Activated T-cell treated with anti-CD3 and anti-CD28 coated beads, Interleukin-2, amount 50 U/mL, for 1 hour (primary cell): ENCODE measurements around the gene UBAP2.
"Not testable (repeated sequence)": the region's sequence is repeated elsewhere in the genome, so short reads cannot be mapped to it uniquely, and the experiment has no call there.

Experiments used
- DNase-seq: peaks from one replicate; pipeline ENCODE4 v3.0.0-alpha.2; 2020

UBAP2 gene

DNA sequence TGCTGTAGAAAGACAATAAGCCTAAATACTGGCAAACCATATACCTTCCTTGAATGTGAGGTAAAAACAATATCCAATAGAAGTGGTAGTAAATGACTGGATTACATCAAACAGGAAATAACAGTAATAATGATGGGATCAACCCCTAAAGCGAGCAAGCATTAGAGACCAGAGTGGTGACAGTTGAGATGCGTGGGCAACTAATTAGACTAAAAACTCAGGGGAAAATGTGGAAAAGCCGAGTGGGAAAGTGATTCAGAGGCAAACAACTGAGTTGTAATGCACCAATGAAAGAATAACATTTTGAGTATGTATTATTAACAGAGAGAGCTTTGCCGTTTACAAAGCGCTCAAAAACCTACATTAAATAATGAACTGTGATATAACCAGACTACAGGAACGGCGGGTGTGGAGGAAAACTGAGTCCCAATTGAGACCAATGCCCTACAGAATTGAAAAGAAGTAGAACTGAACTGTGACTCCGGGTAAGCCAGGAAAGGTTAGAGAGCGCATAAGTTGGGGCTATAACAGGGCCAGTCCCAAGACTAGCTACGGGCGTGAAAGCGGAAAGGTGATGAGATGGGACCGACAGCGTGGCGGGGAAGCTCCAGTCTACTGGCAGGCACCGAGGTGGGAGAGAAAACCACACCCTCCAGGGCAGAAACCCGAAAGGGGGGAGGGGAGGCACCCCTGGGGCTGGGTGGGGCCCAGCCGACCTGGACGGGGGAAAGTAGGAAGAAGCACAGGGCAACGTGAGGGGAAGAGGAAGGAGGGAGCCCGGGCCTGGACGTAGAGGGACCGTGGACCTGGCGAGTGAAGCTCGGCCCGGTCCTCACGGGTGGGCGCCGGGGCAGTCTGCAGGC lies 592 bp downstream of the UBAP2 start:
- DNase-seq, result peak; percentile 62

DNA sequence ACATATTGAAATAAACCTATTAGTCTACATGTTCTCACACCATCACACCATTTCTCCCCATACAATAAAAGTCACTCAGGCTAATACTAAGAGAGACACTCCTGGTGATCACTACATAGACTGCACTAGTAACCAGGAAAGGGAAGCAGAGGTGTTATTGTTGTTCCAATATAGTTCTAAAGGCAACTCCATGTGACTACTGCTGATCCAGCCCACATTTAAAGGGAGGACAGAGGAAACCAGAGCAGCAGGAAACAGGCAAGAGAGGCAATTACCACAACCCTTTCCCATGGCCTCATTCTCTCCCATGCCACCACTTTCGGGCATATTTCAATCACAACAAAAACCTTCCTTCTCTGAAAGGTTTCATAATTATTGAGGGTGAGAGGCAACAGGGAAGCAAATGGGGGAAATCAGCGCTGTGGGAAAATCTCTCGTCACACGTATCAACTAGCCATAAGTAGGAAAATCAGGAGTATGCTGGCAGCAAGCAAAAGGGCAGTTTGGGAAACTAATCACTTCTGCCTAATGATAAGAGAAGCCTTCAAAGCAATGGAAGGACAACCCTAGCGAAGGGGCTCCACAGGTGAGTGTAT lies 1.8 kb downstream of the UBAP2 start:
- DNase-seq, result no peak

DNA sequence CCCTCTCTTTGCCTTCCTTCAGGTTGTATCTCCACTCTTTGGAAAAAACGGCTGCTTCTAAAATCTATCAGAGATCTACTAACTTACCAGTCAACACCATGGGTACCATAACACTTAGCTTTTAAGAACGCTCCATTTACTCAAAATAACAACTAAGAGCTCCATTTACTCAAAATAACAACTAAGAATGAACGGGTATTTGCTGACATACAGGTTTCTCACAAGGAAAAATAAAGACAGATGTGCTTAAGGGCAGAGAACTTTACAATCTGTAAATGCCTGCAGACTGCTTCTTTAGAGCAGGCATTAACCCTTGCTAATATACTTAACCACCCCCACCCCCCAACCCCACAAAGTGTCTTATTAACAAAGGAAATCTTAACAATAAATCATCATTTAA lies 2.8 kb downstream of the UBAP2 start:
- DNase-seq, result no peak

DNA sequence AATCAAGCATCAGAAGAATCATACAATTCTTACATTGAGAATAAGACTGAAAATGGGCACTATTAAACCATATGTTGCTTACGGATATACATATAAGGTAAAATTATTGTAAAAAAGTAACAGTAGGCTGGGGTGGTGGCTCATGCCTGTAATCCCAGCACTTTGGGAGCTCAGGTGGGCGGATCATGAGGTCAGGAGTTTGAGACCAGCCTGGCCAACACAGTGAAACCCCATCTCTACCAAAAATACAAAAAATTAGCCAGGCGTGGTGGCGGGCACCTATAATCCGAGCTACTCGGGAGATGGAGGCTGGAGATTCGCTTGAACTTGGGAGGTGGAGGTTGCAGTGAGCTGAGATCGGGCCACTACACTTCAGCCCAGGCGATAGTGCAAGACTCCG lies 6.6 kb downstream of the UBAP2 start:
- not testable (repeated sequence) for DNase-seq

DNA sequence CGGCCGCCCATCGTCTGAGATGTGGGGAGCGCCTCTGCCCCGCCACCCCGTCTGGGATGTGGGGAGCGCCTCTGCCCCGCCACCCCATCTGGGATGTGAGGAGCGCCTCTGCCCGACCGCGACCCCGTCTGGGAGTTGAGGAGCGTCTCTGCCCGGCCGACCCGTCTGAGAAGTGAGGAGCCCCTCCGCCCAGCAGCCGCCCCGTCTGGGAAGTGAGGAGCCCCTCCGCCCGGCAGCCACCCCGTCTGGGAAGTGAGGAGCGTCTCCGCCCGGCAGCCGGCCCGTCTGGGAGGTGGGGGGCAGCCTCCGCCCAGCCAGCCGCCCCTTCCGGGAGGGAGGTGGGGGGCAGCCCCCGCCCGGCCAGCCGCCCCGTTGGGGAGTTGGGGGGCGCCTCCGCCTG lies 9.8 kb downstream of the UBAP2 start:
- DNase-seq, result not testable (repeated sequence)

DNA sequence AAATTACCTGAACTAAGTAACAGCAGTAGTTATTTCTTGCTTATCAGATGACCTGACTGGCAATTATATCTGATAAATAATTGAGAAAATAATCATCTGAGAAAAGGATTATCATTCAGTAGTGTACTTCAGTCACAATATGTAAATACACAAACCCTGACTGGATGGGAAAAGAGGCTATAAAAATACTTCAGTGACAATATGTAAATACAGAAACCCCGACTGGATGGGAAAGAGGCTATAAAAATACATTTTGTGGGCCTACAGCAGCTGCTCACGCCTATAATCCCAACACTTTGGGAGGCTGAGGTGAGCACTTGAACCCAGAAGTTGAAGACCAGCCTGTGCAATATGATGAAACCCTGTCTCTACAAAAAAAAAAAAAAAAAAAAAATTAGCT lies 11.1 kb downstream of the UBAP2 start:
- DNase-seq, result no peak

DNA sequence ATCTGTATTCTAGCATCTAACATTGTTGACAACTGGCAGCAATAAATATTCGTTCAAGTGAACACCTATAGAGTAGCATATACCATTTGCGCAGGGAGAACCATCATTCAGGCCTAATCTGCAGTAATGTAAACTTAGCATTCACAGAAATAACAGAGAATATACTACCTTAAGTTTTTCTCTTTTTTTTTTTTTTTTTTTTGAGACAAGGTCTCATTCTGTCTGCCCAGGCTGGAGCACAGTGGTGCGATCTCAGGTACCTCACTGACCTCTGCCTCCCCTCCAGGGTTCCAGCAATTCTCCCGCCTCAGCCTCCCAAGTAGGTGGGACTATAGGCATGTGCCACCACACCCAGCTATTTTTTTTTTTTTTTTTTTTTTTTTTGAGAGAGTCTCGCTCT lies 12.1 kb downstream of the UBAP2 start:
- no peak for DNase-seq

DNA sequence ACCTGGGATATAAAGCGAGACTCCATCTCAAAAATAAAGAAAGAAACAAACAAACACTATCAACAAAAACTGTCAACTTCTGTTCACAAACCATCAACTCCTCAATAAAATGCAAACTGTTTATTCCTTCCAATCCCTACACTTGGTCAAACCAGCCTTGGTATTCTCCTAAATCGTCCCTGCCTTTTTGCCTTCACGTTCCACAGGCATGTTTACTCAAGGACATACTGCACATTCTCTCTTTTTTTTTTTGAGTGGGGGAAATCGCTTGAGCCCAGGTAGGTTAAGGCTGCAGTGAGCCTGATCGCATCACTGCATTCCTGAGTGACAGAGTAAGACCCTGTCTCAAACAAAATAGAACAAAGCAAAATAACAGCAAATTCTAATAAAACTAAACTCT lies 13.0 kb downstream of the UBAP2 start:
- DNase-seq, result no peak

DNA sequence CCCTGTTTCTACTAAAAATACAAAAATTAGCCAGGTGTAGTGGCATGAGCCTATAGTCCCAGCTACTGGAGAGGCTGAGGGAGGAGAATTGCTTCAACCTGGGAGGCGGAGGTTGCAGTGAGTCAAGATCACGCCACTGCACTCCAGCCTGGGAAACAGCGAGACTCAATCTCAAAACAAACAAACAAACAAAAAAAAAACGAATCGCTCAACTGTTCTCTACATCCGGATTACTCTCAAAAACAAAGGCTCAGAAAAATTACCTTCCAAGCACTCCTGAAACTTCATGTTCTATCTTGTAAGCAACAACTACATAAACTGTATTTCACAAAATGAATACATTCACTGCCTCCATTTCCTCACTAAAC lies 14.0 kb downstream of the UBAP2 start:
- DNase-seq, result no peak

DNA sequence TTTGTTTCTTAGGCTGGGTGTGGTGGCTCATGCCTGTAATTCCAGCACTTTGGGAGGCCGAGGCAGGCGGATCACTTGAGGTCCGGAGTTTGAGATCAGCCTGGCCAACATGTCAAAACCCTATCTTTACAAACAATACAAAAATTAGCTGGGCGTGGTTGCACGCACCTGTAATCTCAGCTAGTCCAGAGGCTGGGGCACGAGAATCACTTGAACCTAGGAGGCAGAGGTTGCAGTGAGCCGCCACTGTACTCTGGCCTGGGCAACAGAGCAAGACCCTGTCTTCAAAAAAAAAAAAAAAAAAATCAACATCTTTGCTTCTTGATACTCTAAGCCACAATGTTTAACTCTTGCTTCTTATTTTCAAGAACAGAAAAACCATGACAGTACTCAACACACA lies 16.1 kb downstream of the UBAP2 start:
- no peak for DNase-seq

DNA sequence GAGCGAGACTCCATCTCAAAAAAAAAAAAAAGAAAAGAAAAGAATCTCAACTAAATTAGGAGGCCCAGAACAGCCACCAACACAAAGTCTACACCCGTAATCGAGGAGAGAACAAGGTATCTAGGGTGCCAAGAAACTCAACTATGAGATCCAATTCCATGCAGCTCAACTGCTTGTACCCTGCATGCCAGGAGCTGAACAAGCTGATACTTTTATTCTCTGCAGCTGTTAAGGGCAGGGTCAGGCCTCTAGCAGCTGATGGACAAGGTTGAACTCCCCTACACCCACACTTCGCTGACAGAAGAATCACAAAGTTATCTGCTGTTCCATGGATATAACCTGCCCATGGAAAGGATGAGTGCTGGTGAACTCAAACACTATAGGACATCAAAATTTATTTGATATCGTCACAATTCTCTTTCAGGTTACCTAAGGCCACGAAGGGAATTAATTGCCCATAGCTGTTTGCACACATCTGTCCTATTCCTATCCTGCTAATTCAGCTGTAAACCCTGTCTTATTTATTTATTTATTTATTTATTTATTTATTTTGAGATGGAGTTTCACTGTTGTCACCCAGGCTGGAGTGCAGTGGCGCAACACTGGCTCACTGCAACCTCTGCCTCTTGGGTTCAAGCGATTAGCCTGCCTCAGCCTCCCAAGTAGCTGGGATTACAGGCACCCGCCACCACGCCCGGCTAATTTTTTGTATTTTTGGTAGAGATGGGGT lies 20.7 kb downstream of the UBAP2 start:
- DNase-seq, result no peak

DNA sequence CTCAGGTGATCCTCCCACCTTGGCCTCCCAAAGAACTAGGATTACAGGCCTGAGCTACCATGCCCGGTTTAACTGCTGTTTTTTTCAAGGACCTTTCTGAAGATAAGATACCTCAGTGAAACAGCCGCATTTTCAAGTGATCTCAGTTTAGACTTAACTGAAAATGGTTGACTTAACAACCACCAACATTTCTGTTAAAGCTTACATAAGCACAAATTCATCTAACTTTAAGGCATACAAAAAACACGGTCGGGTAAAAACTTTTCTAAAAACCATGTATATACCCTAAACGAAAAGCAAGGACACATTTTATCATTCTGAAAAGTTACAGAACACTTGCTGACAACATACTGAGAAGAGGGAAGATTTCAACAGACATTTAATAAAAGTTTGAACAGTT lies 22.9 kb downstream of the UBAP2 start:
- no peak for DNase-seq

DNA sequence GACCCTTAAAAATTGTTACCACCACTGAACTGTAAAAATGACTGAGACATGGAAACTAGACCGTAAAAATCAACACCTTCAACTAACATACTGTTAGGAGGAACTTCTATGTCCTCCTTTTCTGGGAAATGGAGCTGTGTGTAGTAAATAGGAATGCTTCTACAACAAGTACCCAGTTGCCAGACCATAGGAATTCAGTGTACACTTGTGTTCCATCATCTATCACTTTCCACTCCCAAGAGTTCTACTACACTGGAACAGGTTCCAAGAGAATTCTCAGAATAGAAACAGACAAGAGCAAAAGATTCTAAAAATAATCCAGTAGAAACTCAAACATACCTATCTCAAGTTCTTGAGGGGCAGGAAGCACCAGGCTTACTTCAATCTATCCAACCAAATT lies 23.6 kb downstream of the UBAP2 start:
- DNase-seq, result no peak

DNA sequence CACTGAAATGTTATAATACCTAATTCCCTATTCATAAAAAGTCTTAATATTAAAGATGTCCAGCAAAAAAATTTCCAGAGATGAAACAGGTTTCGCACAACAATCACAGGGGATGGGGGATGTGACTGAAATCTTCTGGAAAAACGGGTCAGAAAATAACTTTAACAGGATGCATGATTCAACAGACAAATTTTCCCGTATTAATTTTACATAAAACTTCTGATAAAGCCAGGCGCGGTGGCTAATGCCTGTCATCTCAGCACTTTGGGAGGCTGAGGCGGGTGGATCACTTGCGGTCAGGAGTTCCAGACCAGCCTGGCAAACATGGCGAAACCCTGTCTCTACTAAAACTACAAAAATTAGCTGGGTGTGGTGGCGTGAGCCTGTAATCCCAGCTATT lies 24.2 kb downstream of the UBAP2 start:
- DNase-seq, result not testable (repeated sequence)

DNA sequence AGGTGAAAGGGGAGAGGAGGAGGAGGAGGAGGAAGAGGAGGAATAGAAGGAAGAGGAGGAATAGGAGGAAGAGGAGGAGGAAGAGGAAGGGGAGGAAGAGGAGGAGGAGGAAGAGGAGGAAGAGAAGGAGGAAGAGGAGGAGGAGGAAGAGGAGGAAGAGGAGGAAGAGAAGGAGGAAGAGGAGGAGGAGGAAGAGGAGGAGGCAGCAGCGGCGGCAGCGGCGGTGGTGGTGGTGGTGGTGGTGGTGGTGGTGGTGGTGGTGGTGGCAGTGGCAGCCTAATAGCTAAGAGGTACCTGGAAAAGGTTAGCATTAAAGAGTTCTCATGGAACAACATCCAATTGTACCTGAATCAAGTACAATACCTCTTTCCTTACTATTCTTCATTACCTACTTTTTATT lies 32.5 kb downstream of the UBAP2 start:
- no peak for DNase-seq

DNA sequence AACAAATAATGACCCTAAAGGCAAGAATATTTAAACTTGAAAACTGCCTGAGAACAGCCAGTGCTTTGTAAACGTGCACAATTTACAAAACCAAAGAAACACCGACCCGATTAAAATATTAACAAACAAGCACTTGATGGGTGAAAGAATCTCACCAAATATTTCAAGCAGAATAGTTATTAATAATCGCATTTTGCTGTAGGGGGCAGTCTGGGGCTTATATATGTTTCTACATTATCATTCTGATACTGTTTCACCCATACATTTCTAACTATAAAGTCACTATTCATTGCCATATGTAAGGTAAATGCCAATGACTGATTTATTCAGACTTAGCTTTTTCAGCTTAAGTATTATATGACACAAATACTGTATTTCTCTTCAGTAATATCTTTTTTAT lies 37.7 kb downstream of the UBAP2 start:
- DNase-seq, result no peak

DNA sequence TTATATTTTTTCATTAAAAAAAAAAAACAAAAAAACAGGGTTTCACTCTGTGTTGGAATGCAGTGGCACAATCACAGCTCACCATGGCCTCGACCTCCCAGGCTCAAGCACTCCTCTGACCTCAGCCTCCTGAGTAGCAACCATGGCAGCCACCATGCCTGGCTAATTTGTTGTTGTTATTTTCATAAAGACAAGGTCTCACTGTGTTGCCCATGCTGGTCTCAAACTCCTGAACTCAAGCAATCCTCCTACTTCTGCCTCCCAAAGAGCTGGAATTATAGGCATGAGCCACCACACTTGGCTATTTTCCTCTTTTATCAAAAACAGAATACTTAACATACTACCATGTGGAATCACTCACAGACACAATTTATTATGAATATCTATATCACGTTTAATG lies 46.7 kb downstream of the UBAP2 start:
- no peak for DNase-seq

DNA sequence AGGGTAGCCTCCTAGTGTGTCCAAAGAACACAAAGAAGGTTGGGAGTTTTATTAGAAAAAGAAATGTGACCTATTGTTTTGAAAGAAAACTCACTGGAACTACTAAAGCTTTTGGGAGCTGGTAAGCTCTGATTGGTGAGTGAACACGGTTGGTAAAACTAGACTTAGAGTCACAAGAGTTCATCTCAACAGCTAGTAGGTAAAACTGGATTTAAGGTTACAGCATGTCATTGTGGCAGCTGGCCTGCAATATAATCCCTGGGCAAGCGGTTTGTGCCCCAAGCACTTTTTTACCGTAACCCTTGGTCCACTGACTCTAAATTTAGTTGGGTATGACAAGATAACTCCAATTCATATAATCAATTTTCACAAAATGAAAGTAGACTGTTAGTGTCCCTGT lies 47.4 kb downstream of the UBAP2 start:
- no peak for DNase-seq

DNA sequence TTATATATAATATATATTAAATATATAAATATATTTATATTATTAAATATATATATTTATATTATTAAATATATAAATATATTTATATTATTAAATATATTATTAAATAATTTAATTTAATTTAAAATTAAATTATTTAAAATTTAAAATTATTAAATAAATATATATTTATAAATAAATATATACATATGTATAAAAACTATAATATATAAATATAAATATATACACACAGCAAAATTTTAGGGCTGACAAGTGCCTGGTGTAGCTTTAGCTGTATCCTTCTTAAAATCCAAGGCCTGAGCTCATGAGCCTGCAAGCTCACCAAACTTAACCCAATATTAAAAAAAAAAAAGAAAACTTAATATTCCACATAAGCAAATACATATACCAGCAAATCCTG lies 53.2 kb downstream of the UBAP2 start:
- no peak for DNase-seq

DNA sequence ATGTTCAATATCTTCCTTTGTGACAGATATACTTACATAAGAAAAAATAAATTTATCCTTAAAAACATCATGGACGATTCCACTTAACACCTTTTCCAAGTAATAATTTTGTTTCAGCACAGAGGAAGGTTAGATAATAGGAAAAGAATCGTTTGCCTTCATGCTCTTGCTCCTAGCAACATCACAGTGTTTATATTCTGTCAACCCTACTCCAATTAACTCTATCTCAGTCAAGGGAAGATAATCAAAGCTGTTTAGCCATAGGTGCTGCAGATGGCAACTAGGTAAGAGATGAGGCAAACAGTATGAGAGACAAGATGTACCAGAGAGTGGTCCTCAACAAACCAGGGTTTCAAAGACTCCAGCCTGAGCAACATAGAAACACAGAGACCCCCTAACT lies 55.6 kb downstream of the UBAP2 start:
- no peak for DNase-seq

DNA sequence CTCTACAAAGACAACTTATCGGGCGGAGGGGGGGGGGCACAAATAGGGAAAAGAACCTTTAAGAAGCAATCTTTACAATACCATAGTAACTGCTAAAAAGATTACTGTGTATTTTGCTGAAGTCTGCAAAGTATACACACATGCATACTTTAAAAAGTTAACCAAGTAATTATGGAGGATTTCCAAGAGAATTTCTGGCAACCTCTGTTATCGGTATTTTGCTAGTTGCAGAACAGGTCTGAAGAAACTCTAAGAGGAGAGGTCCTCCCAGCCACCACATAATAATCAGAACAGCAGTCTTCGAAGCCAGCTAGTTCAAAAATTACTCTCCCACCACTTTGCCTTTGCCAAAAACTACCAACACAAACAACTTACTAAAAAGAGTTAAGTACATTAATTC lies 56.1 kb downstream of the UBAP2 start:
- DNase-seq, result no peak

DNA sequence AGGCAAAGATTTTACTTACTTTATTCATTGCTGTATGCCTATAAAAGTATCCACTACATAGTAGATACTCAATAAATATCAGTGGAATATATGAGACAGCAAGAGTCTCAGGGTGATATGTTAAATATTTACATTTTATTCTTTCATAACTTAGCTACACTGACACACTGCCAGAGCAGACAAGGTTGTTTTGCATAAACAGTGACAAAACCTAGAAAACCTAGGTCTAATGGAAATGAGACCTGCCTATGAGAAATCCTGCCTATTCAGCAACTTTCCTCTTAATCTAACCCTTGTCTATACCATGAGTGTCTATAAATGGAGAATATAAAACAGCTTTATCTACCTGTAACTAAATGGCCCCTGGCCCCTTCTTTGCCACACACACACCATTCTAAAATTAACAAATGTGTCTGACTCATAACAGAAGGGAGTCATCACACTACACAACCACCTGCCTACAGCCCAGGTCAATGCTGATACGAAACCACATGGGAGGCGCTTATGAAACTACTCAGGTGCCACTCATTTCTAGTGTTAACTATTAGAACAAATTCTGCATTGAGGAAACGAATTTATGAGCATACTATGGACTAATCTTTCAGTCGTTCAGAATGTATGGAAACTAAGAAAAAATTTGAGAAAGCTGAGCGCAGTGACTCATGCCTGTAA lies 60.3 kb downstream of the UBAP2 start:
- DNase-seq, result no peak

DNA sequence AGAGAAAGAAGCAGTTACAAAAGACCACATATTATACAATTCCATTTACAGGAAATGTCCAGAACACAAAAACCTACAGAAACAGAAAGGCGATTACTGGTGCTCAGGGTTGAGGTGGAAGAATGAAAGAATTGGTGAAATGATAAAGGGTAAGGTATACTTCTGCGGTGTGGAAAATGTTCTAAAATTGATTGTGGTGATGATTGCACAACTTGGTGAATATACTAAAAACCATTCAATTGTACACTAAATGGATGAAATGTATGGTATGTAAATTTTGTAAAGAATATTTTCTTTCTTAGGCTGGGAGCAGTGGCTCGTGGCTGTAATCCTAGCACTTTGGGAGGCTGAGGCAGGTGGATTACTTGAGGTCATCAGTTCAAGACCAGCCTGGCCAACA lies 72.3 kb downstream of the UBAP2 start:
- DNase-seq, result no peak

DNA sequence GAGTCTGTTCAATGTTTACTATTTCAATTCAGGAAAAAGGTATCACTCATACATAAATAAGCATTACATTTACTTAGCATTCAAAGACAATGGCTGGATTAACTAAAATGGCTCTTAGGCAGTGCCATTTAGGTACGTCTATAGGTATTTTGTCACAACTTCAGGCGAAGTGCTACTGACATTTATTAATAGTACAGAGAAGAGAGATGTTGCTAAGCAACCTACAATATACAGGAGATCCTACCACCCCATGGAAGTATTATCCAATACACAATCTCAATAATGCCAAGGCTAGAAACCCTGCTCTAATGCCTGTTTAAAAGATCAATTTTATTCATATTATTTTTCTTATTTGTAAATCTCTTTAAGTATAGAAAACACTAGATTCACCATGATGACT lies 76.0 kb downstream of the UBAP2 start:
- DNase-seq, result no peak
